NAMALWA (cell line): ENCODE data around the gene OXSR1.
"Not testable (repeated sequence)": the region's sequence is repeated elsewhere in the genome, so short reads cannot be mapped to it uniquely, and the experiment has no call there.

ENCODE experiments used
- DNase-seq: peaks from one replicate; pipeline ENCODE4 v3.0.0-alpha.2; 2015; ENCODE audit warnings: low spot score

OXSR1 gene

DNA sequence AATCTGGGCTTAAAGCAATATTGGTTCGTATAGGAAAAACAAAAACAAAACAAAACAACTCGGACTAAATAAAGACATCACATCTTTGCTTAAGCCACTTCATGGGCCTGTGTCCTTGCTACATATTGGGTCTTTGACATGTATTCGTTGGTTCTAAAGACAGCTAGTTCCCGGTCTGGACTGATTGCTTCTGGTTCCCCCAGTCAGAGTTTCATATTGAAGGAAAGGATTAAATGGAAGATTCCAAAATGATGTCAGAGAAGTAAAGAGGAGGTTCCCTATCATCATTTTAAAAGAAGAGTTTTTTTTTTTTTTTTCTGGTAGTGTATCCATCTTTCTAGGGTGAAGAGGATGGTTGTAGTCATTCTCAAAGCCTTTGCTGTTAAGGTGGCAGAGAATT, 2.3 kb downstream of the OXSR1 start:
- DNase-seq = no peak

DNA sequence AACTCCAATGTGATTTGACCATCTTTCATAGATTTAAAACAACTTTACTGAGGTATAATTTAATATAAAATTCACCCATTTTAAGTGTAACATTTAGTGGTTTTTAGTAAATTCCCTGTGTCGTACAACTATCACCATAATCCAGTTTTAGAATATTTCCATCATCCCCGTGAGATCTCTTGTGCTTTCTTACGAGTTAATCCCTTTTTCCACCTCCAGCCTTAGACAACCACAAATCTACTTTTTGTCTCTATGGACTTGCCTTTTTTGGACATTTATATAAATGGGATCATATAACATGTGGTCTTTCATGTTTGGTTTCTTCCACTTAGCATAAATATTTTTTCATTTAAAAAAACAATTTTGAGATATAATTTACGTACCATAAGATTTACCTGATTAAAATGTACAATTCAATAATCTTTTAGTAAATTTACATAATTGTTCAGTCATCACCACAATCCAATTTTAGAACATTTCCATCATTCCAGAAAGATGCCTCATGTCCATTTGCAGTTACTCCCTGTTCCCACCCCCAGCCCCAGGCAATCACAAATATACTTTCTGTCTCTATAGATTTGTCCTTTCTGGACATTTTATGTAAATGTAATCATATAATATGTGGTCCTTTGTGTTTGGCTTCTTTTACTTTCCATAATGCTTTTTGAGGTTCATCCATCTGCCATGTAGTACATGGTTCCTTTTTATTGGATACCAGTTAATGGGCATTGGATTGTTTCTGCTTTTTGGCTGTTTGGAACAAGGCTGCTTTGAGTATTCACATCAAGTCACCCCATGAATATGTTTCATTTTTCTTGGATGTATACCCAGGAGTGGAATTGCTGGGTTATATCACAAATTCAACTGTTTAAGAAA, 3.1 kb downstream of the OXSR1 start:
- DNase-seq = no peak

DNA sequence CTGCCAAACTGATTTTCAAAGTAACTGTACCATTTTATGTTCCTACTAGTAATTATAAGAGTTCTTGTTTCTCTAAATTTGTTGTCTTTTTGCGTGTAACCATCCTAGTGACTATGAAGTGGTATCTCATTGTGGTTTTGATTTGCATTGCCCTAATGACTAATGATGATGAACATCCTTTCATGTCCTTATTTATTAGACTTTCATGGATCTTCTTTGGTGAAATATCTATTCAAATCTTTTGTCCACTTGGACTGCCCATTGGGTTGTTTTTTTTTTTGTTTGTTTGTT, 3.6 kb downstream of the OXSR1 start:
- DNase-seq = no peak

DNA sequence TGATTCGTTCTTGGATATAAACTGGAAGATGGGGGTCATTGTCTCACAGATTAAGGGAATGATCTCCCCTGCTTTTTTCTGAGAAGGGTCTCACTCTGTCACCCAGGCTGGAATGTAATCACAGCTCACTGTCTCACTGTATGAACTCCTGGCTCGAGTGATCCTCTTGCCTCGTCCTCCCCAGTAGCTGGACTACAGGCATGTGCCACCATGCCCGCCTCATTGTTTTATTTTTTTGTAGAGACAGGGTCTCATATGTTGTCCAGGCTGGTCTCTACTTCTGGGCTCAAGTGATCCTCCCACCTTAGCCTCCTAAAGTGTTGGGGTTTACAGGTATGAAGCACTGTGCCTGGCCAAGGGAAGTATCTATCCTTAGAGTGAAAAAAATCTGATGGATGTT, 5.4 kb downstream of the OXSR1 start:
- DNase-seq = no peak

DNA sequence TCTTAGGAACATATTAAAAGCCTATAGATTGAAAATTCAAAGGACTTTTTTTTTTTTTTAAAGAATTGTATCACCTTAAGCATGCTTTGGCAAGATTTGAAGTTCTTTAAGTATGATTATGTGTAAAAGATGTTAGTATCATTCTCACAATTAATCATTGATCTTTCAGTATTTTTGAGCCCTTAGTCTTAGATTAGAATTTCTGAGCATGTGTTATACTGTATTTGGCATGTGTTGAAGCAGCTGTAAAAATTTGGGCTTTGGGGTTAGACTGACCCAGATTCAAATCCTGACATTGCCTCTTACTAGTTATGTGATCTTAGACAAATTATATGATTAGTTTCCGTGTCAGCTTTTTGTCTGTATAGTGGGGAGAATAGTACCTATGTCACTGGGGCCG, 6.3 kb downstream of the OXSR1 start:
- no peak for DNase-seq

DNA sequence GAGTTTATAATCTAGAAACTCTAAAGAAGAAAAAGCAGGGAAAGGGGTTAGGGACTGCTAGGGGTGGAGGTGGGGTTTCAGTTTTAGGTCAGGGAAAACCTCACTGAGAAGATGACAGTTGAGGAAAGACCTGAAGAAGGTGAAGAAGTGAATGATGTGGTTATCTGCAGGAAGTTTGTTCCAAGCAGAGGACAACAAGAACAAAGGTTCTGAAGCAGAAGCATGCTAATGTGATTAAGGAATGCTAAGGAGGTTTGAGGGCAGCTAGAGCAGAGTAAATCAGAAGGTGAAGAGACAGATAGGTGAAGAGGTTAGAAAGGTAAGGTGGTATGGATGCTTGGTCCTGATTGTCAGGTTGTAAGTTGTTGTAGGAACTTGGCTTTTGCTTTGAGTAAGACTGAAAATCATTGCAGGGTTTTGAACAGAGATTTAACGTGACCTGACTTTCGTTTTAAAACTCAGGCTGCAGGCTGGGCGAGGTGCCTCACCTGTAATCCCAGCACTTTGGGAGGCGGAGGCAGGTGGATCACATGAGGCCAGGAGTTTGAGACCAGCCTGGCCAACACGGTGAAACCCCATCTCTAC, 8.6 kb downstream of the OXSR1 start:
- DNase-seq = no peak

DNA sequence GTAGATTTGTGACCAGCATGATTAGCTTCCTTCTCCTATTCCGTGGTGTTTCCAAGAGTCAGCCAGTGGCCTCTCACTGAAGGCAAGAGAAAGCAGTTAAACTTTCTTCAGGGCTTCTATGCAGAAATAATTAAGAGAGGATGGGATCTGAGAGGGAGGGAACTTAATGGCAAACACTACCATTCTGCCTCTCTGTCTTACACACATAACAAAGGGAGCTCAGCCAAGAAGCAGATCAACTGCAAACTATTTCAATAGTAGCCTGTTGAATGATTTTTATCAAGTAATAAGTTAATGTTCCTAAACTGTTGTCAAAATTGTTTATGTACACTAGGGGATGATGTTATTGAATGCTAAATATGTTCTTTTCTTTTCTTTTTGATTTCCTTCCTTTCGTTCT, 11.8 kb downstream of the OXSR1 start:
- DNase-seq = no peak

DNA sequence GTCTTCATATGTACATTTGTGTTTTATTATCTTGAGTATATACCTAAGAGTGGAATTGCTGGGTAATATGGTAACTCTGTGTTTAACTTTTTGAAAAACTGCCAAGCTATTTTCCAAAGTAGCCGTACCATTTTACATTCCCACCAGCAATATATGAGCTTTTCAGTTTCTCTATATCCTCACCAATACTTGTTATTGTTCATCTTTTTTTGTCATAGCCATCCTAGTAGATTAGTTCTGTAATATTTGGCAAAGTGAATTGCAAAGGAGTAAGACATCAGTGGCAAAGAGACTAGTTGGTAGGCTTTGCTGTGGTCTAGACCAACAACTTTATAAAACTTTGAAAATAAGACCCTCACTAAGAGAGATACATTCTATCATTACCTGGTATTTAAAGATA, 21.4 kb downstream of the OXSR1 start:
- DNase-seq = no peak

DNA sequence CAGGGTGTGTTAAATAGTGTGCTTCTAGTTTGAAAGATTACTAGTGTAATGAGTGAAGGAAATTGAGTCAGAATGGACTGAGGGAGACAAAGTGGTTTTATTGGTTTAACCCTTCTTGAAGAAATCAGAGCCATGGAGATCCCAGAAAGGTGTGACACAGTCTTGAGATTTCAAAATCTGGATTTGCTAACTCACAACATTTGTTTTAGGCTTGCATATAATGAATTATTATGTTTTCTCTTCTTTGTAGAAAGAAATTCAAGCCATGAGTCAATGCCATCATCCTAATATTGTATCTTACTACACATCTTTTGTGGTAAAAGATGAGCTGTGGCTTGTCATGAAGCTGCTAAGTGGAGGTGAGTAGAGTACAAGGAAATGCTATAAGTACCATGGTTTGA, 25.1 kb downstream of the OXSR1 start:
- no peak for DNase-seq

DNA sequence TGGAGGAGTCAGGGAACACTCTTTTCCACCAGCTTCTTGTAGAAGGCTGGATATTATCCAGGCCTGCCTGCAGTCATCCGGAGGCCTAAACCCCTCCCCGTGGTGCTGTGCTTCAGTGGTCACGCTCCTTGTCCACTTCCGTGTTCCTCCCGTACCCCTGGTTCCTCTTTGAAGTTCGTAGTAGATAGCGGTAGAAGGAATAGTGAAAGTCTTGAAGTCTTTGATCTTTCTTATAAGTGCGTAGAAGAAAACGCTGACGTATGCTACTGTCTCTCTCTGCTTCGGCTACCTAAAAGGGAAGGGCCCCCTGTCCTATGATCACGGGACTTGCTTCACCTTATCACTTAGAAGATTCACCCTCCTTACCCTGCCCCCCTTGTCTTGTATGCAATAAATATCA, 37.6 kb downstream of the OXSR1 start:
- not testable (repeated sequence) for DNase-seq

DNA sequence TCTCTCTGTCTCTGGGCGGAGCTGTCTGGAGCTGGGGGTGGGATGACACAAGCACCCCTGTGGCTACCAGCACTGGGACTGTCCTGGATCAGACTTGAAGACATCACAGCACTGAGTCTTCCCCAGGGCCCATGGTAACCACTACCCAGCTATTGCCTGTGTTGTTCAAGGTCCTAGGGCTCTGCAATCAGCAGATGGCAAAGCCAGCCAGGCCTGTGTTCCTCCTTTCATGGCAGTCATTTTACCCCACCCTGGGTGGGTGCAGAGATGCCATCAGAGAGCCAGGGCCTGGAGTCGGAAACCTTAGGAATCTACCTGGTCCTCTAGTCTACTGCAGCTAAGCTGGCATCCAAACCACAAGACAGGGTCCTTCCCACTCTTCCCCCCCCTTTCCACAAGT, 38.4 kb downstream of the OXSR1 start:
- DNase-seq = no peak

DNA sequence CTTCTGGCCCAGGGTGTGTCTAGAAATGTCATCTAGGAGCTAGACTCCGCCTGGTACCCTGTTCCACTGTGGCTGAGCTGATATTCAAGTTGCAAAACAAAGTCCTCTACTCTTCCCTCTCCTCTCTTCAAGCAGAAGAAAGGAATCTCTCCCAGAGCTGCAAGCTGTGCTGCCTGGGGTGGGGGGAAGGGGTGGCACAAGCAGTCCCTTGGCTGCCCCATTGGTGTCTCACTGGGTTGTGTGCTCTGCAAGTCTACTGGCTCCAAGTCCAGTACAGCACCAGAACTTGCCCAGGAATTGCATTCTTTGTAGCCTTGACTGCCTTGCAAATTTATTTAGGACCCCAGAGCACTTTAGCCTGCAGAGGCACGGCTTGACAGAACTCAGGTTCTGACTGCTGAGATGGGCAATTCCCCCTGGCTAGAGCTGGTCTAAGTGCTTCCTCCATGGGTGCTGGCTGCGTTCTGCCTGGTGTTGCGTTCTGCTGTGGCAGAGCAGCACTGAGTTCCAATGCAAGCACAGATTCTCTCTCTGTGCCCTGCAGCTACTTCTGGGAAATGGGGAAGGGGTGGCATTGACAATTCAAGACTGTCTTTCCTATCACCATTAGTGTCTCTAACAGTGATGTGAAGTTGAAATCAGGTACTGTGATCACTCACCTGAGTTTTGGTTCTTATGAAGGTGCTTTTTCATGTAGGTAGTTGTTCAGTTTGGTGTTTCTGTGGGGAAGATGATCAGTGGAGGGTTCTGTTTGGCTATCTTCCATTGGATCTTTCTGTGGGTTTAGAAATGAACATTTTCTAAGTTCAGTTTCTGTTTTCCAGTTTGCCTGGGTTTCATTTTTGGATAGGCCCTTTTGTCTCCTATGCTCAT, 39.5 kb downstream of the OXSR1 start:
- no peak for DNase-seq

DNA sequence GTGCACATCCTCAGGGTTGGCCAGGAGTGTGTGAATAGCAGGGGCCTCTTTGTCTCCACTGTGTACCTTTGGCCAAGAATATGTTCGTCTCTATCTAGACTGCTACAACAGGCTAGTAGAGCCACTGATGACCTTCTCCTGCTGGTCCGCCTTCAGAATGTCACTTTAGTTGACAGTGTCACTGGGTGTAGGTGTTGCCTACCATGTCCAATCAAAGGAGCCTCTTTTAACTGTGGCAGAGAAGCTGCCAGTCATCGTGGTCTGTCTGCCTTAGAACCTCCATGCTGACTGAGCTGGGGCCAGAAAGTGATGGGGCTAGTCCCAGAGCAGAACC, 40.1 kb downstream of the OXSR1 start:
- DNase-seq = no peak

DNA sequence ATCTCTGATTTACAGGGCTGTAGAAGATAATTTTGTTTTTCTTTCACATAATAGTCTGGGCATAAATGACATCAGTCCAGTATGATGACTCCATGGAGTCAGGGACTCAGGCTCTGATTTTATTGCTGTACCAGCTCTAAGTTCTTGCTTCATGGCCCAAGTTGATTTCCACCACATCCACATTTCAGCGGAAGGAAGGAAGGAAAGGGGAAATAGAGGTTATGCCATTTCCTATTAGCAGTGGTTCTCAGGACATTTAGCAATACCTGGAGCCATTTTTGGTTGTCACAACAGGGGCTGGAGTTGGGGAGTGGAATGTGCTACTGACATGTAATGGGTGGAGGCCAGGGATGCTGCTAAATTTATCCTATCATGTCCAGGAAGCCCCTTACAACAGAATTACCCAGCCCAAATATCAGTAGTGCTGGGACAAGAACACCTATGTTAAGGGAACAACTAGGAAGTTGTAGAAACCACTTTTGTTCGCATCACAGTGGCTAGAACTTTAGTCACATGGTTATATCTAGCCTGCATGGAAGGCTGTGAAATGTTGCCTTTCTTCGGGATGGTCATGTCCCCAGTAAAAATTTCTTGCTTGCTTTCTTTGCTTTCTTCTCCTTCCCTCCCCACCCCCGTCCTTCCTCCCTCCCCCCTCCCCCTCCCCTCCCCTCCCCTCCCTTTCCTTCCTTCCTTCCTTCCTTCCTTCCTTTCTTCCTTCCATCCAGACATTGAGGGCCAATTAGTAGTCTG, 42.1 kb downstream of the OXSR1 start:
- DNase-seq = no peak

DNA sequence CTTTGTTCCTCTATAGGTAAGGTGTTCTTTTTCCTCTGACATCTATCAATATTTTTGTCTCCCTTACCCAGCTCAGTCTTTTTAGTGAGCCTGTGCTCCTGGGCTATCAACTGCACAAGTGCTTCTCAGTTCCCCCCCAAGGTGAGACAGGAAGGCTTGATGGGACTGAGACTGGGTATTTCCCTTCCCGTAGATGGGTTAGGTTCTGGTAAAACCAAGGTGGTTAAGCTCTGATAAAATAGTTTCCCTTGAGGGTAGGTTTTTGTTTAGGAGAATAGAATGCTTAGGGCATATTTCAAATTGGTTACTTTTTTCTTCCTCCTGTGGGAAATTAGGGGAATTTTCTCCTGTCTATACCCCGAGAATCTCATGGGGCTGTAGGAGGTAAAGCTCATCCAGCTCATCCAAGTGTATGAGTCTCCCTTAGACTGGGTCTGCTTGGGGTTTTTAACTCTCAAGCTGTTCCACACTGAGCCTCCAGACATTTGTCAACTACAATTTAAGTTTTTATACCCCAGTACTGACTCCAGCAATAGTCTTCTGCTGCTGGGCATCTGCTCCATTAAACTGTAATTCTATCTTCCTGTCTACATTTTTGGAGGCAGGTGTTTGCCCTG, 44.9 kb downstream of the OXSR1 start:
- DNase-seq = no peak

DNA sequence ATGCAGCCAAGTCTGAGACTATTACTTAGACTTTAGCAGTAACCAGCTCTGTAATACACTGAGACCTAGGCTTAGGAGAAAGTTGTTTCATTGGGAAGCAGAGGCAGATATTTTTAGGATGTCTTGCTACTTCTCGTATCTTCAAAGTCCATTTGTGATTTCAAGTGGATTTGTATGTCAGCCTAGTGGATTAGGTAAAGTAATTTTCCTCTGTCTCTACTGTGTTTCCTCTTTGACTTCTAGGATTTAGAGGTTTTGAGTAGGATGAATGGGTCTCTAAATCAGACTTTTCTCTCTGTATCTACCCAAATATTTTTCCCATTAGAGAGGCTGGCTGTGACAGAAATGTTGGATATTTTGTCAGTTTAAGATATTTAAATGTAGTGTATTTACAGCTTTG, 46.8 kb downstream of the OXSR1 start:
- no peak for DNase-seq

DNA sequence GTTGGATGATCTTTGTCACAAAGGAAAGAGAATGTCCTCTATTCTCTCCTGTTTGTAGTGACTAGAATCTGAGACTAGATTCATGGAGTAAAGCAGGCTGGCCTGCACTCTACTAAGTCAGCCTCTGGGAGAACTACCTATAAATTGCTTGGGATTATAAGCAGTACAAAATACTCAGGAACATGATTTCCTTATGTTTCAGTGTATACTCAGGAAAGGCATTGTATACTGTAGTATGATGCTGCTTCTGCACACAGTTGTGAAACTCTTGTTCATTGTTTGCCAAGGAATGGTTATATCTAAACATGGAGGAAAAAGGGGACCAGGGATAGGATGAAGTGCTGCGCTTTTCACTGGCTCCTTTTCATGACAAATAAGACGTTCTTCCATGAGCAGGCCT, 49.2 kb downstream of the OXSR1 start:
- DNase-seq = no peak

DNA sequence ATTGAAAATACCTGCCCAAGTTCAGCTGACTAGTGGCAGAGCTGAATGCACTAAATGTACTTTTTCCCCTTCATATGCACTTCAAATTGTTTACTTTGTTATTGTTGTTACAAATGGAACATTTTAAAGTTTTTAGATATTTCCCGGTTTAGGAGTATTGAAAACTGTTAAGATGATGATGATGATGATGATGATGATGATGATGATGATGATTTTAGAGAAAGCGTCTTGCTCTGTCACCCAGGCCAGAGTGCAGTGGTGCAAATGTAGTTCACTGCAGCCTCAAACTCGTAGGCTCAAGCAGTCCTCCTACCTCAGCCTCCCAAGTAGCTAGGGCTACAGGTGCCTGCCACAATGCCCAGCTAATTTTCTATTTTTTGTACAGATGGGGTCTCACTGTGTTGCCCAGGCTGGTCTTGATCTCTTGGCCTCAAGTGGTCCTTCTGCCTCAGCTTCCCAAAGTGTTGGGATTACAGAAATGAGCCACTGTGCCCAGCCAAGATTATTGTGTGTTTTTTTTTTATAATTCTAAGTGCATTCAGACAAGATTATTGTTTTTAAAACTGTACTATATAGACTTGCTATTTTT, 54.4 kb downstream of the OXSR1 start:
- no peak for DNase-seq

DNA sequence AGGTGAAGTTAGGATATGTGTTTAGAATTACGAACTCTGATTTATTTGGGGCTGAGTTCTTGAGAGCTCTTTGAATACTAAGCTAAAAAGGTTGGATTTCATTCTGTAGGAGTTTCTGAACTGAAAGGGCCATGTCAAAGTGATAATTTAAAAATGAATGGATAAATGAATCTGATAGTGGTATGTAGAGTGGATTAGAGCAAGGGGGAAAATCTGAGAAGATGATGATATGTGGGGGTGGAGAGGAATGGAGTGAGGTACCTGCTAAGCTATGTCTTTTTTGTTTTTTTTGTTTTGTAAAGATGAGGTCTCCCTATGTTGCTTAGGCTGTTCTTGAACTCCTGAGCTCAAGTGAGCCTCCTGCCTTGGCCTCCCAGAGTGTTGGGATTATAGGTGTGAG, 55.7 kb downstream of the OXSR1 start:
- DNase-seq = no peak

DNA sequence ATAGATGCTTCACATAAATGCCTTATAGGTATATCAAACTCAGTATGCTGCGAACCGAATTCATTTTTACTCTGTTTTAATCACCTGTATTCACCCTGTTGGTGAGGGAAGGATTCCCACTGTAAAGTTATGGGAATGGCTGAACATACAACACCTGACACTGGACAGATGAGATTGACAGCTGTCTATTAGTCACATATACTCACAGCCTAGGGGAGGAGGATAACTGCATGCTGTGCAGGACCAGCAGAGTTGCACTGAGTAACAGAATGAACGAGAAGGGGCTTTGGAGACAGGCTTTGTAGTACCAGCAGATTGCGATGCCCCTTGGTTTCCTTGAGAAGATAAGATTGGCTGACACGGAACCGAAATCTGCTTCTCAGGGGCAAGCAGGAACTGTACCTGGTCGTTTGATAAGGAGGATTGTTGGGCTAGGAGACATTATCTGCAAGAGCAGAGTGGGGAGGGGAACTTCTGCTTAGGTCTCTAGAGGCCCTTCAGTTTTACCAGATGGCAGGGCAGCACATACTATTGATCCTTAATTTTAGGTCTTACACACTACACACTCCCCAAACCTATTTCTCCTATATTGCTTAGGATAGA, 56.8 kb downstream of the OXSR1 start:
- DNase-seq = no peak

DNA sequence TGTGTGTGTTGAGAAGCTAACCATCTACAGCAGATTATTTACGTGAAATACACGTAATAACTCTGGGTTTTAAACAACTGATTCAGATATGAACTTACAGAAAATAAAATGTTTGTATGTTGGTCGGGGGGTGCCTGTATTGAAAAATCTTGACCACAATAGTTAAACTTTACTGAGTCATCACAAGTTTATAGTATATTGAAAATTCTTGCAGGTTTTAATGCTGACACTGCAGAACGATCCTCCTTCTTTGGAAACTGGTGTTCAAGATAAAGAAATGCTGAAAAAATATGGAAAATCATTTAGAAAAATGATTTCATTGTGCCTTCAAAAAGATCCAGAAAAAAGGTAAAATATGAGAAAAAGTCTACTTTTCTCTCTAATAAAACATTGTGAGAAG, 59.0 kb downstream of the OXSR1 start:
- no peak for DNase-seq
